Measurements from ENCODE around the gene MACC1. TPM values are rescaled to one million over a fixed set of nuclear protein-coding genes. Genes with fewer than 3 reads are reported as not detected.

The MACC1 gene
- polyA plus RNA-seq (2013, experiment 1 of 2; ENCODE audit: insufficient read length): 0.01 TPM
- not detected for polyA plus RNA-seq (2013, experiment 2 of 2; ENCODE audit: insufficient read length)

- no peak for DNase-seq
Measured at GRCh38 chr7:20217193-20217948, at the start of gene MACC1. TSS of gene MACC1 (minus strand) at chr7:20217384. CDS start at chr7:20161862, 55,522 bp downstream.

- no peak for DNase-seq
Measured at GRCh38 chr7:20264623-20265022, 47.4 kb upstream of the MACC1 start.

DNA sequence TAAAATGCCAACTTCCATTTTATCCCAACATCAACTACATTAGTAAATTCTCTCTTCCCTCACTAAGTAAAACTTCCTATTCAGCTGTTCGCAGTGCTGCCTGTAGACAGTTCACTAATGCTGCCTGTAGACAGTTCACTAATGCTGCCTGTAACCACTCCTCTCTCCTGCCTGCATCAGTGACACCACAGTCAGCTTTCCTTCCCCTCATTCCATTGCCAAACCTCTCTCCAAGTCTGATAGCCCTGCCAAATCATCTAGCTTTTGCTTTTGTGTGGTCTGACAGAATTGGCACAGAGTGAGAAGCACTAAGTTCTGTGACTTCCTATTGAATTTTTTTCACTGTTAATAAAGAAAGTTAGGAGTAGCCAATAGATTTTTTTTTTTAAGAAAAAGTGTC is 43.0 kb upstream of the MACC1 start:
- DNase-seq: no peak

DNA sequence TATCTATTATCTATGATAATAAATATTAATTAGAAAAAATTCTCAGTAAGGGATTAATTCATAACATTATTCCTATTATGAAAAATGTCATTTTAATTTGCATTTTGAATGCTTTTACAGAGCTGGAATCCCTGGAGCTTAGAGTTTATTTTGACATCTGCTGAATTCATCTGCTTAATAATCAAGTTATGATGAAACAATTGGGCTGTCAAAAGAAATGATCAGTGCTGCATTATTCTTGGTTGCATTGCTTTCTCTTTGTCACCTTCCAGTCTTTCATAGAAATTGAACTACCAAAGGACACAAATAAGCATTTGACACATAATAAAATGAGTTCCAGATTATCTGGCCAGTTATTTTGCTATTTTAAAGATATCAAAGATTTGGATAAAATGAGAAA is 40.0 kb upstream of the MACC1 start:
- DNase-seq: no peak

GRCh38 chr7:20249920-20250319 is 32.7 kb upstream of the MACC1 start:
- DNase-seq: no peak

- no peak for DNase-seq
Measured at GRCh38 chr7:20249376-20249775, 32.2 kb upstream of the MACC1 start.

GRCh38 chr7:20246236-20246635 is 29.1 kb upstream of the MACC1 start:
- no peak for DNase-seq

DNA sequence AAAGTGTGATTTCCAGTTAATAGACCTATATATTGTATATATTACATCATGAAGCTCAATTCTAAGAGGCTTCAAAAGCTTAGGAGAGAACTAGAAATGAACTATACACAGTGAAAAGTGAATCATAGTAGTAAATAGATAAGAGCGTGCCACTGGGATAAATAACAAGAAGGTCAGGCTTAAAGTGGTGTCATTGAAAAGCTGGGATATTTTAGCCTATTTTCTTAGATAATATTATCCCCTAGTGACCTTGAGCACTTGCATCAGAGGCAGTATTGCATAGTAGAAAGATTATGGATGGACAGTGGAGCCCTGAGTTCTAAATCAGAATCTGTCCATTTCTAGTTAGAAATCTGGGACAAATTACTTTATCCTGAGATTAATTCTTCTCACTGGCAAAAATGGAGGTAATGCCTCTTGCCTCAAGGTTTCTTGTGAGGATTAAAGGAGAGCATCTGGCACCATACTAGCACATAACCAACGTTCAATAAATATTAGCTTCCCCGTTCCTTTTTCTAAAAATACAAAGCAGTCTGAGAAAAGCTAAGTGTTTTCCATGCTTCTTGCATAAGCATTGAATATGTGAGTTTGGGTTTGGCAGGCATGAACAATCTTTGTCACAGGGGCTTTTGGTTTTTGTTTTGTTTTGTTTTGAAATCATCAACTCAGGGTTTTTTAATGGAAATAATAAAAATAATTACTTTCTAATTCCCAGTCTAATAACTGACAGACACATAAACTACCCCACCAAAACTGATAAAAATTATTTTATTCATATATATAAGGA is 27.3 kb upstream of the MACC1 start:
- no peak for DNase-seq

- DNase-seq: no peak
Measured at GRCh38 chr7:20241911-20242261, 24.7 kb upstream of the MACC1 start.

DNA sequence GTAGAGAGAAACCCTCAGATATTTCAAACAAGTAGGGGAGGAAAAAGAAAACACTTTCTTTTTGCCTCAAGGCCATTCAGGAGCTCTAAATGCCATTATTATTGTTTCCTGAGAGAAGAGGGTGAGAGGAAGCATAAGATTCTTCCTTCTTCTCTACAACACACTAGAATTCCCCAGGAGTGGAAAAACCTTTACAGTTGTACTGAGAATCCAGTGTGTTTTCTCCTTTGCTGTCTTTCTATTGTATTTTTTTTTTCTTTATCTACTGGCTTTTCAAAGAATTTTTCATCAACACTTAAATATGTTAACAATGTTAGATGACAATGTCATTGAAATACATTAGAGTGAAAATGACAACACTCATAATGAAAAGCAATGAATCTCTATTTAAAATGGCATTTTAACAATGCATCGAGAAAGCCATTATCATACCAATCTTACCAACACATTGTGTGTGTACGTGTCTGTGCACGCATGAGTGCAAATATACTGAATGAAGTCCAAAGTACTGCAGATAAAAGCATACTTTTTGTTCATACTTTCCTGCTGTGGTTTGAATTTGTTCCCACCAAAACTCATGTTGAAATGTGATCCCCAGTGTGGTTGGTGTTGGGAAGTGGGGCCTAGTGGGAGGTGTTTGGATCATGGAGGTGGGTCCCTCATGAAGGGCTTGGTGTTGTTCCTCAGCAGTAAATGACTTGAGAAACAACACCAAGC is 24.2 kb upstream of the MACC1 start:
- DNase-seq: peak; percentile 94

DNA sequence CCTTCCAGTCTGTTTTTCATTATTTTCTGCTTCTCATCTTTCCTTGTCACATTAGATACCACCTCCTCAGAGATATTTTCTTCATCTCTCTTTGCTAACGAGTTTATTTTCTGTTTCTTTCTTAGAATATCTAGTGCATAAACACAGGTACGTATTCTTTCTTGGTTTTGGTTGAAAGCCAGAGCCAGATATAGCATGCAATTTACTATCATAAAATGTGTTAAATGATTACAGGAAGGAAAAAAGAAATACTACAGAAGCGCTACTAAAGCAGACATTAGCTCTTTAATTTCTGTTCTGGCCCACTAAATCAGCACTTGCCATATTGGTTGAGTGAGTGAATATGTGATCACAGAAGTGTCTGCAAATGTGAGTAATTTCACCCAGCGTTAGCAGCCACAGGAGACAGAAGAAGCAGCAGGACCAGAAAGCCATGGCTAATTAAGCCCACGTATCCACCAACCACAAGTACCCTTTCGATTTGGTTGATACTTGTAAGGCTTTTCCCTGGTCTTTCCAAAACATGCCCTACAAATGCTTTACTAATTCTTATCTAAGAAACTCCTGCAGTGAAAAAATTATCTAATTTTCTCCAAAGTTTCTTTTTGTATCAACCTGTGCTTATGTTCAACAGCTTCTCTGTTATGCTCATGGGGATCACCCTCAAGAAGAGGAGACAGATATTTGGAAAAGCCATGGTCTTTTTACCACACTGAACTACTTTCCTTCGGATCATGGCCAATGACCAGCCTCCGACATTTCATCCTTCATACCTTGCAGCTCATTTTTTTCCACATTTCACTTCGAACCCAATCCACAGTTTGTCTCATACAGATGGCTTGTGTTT is 23.1 kb upstream of the MACC1 start:
- DNase-seq: no peak

DNA sequence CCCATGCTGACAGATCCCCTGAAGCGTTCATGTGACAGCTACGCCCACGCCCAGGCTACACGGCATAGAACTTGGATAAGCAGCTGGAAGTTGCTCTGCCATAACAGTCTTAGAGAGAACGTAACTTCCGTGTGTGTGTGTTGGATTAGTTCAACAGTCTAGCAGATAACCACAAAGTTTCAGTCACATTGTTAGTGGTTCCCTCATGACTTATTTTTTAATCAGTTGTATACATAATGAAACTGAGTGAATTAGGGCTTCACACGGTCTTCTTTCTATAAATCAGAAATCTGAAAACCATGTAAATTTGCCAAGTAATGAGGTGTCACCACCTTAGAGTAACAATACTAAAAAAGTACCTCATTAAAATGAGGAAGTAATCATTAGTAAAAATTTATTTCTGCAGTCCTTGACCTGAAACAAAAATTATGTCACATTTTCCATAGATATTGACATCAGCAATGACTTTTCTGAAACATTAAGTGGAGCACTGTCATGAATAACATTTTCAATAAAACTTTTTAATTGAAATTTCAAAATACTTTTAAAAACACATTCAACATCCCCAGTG is 21.7 kb upstream of the MACC1 start:
- DNase-seq: no peak

GRCh38 chr7:20238194-20238753 is 21.1 kb upstream of the MACC1 start:
- DNase-seq: no peak

DNA sequence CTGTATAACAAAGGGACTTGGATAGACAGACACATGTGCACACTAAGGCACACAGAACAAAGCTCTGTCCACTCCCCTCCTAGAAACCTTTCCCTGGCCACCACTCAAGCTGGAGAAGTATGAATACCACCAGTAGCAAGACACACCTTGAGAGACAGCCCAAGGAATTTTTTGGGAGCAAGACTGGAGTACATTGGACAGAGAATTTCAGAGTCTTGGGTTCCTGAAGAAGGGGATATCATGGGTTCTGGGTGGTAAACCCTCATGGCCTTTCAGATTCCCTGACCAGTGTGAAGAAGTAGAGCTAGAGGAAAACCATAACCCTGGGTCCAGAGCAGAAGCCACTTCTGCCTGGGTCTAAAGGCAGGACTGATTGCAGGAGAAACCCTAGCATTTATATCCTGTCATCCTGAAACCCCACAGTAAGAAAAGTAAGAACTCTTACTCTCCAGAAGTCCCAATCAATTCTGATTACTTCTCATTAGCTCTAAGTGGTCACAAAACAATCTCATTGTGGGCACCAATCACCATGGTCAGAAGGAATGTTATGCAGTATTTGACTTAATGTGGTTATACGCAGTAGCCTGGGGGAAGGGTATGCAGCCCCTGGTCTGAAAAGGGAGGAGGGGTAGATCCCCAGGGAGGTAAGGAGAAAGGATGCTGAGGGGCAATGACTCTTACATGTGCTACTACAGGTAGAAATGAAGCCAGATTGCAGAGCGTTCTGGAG is 20.4 kb upstream of the MACC1 start:
- no peak for DNase-seq

- DNase-seq: peak; percentile 20
Measured at GRCh38 chr7:20236790-20237189, 19.6 kb upstream of the MACC1 start.

DNA sequence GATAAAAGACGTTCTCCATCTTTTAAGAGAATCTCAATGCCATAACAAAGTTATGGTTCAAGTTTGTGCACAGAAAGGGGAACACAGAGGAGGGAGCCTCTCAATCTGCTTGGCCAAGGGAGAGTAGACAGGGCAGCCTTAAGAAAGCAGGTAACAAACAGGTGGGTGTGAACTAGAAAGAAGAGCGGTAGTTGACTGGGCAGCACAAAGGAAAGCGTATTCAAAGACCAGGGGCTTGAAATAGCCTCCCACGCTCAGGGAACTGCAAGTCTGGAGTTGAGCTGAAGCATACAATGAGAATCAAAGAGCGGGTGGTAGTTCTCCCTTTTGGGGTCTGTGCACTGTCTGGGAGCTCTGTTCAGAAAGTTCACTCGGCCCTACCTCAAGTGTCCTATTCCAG is 18.9 kb upstream of the MACC1 start:
- no peak for DNase-seq

- no peak for DNase-seq
Measured at GRCh38 chr7:20235288-20235687, 18.1 kb upstream of the MACC1 start.

- no peak for DNase-seq
Measured at GRCh38 chr7:20233362-20233761, 16.2 kb upstream of the MACC1 start.

DNA sequence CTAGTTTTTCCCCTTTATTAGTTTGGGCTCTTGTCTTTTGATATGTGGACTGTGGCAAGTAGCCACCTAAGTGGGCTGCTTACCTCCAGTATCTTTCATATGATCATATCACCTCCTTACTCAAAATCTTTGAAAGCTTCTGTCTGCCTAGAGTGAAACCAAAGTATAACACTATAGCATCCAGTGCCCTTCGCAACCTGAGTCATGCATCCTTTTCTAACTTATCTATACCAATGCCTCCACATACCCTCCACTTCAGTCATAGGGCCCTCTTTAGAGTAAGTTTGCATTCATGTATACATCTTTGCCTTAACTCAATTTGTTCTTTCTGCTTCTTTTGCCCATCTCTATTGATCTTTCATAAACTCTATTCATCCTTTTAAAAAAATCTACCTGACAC is 15.7 kb upstream of the MACC1 start:
- no peak for DNase-seq

- peak; percentile 53 for DNase-seq
Measured at GRCh38 chr7:20229646-20230500, 12.7 kb upstream of the MACC1 start.

Data from fibroblast of skin of back (primary cell).